ENCODE results near the gene MTSS2.
"Not testable (repeated sequence)": the region's sequence is repeated elsewhere in the genome, so short reads cannot be mapped to it uniquely, and the experiment has no call there.

Gene MTSS2

DNA sequence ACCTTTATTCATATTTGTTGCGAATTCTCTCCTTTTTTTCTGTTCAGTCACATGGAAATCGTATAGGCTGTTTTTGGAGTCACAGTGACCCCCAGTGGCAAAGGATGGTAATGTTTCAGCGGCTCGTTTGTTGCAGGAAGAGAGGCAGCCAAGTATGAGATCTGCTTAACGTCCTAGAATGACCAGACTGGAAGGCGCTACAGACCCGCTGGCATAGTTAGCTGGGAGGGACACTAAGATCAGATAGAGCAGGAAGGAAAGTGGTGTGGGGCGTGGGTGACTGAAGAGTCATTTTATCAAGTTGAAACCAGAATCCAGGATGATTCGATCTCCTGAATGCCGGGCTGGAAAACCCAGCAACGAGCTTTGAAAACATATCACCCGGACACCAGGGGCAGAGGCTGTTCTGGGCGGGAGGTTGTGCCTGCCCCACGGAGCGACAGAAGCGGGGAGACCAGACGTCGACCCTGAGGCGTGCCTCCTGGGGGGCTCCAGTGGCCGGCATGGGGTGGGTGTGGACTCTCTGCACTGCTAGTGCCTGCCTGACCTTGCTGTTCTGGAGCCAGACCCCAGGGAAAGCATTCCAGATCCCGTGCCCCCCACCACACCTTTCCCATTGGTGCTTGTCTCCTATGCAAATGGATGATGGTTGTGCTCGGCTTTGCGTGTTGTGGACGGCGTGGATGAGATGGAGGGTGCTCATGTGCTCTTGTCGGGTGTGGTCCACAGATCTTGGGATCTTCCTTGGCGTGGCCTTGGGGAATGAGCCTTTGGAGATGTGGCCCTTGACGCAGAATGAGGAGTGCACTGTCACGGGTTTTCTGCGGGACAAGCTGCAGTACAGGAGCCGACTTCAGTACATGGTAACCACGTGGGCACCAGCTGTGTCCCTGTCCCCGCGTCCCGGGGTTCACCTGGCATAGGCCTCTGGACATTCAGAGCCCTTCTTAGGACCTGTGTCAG lies 31.8 kb downstream of the MTSS2 start:
- DNase-seq (ENCODE audit: low read depth in 2 of 2) = peak; percentile 73 to 74

GRCh38 chr16:70653406-70653805 lies 32.4 kb downstream of the MTSS2 start:
- DNase-seq (ENCODE audit: low read depth in 2 of 2) = no peak

DNA sequence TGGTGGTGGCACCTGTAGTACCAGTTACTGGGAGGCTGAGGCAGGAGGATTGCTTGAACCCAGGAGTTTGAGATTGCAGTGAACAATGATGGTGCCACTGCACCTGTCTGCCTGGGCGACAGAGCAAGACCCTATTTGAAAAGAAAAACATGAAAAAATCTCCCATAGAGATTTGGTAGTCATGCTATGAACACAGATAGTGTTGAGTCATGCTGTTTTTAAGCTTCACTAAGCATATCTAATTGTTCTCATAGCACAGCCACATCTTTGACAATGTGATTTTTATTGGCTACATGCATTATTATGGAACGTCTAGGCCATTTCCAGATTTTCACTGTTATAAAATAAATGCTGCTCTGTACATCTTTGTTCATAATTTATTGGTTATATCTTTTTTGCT lies 33.5 kb downstream of the MTSS2 start:
- no peak for DNase-seq (ENCODE audit: low read depth in 2 of 2)

DNA sequence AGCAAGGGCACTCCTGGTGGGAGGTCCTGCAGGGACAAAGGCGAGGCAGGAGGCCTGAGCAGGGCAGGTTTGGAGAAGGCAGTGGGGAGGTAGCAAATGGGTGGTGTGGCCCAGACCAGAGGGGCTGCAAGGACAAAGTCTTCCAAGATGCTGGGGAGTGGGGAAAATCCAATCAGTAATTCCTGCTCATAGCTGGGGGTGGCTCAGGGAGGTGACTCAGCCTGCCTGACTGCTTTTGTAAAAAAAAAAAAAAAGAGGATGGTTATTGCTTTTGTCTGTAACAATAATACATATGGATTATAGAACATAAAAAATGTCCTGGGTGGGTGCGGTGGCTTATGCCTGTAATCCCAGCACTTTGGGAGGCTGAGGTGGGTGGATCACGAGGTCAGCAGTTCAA lies 34.3 kb downstream of the MTSS2 start:
- no peak for DNase-seq (ENCODE audit: low read depth in 2 of 2)

- DNase-seq (ENCODE audit: low read depth in 2 of 2) = no peak
These were observed 35.6 kb downstream of the MTSS2 start for GRCh38 chr16:70650216-70650615.

DNA sequence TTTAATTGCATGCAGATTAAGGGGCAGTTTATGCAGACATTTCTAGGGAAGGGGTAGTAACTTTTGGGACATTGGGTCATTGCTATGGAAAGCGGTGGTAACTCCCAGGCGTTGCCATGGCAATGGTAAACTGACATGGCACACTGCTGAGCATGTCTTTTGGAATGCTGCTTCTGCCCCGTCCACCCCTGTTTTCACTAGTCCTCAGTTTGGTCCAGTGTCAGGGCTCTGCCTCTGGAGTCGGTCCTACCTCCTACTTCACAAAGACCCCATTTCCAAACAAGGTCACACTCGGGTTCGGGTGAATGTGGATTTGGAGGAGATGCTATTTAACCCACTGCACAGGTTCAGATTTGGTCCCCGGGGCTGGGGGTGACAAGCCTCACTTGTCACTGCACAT lies 36.6 kb downstream of the MTSS2 start:
- no peak for DNase-seq (ENCODE audit: low read depth in 2 of 2)

DNA sequence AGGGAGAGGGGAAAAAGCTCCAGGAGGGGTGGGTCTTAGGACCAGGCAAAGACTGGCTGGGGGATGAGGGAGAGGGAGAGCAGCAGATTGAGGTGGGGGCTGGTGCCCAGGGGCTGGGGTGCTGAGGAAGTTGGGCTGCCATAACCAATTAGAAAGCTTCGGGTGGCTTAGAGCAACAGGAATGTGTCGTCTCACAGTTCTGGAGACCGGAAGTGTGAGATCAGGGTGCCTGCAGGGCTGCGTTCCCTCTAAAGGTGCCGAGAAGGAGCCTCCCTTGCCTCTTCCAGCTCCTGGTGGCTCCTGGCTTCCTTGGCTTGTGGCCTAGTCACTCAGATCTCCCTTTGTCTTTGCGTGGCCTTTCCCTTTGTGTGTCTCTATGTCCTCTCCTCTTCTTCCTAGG lies 37.2 kb downstream of the MTSS2 start:
- no peak for DNase-seq (ENCODE audit: low read depth in 2 of 2)

DNA sequence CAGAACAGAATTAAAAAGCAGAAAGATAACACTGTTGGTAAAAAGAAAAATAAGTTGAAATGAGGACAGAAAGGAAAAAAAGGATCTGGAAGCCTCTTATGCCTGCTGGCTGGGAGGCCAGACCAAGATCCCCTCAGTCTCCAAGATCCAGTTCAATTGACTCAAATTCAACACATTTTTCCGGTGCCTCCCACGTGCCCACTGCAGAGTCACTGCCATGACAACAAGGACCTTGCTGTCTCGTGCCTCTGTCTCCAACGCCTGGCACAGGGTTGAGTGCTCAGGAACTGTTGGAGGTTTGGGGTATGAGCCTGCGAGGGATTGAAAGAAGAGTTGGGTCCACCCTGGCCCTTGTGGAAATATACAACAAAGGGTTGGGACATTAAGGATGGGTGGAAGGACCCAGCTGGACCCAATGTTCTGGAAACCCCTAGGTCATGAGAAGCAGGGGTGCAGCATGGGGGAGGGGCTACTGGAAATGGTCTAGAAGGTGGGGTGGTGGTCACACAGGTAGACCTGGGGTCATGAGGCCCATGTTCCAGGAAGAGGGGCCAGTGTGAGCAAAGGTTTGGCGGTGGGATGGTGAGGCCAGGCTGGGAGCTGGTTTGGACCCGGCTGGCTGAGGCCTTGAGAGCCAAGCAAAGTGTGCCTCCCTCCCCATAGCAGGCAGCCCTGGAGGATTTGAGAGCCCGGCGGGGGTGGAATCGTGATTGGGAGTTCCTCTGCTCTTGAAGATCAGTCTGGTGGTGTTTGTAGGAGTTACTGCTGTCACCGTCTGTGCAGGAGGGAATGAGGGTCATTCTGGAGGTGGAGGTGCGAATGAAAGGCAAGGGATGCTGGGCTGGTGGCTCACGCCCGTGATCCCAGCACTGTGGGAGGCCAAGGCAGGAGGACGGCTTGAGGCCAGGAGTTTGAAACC lies 38.2 kb downstream of the MTSS2 start:
- DNase-seq (ENCODE audit: low read depth in 2 of 2) = no peak

GRCh38 chr16:70646260-70647241 lies 39.3 kb downstream of the MTSS2 start, which contains the start of gene IL34:
Gene IL34, plus strand, starts transcription at chr16:70646559. Its CDS starts 389 bp downstream, at chr16:70646948.
- no peak for DNase-seq (ENCODE audit: low read depth in 2 of 2)

DNA sequence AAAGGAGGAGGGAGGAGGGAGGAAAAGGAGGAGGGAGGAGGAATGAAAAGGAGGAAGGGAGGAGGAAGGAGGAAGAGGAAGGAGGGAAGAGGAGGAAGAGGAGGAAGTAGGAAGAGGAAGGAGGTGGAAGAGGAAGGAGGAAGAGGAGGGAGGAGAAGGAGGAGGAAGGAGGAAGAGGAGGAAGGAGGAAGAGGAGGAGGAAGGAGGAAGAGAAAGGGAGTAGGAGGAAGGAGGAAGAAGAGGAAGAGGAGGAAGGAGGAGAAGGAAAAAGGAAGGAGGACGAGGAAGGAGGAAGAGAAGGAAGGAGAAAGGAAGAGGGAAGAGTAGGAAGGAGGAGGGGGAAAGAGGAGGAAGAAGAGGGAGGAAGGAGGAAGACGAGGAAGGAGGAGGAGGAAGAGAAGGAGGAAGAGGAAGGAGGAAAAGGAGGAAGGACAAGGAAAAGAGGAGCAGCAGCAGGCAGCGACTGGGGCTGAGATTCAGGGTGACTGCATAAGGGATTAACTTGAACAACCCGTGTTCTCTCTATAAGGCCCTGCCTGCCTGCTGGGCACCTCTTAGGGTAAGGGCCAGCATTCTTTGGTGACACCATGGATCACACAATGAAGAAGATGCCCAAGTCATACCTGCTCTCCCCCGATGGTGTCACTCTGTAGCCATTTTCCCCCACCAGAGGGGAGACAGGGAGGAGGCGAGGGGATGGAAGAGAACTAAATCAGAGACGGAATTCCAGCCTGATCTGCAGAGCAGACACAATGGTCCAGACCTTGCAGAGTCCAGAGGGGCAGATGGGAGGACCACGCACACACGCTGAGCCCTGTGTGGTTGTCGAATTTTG lies 40.9 kb downstream of the MTSS2 start:
- no peak for DNase-seq (ENCODE audit: low read depth in 2 of 2)

DNA sequence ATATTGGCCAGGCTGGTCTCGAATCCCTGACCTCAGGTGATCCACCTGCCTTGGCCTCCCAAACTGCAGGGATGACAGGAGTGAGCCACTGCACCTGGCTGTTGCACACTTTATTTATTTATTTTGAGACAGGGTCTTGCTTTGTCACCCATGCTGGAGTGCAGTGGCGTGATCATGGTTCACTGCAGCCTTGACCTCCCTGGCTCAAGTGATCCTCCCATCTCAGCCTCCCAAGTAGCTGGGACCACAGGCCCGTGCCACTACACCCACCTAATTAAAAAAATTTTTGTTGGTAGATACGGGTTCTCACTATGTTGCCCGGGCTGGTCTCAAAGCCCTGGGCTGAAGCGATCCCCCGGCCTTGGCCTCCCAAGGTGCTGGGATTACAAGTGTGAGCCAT lies 42.6 kb downstream of the MTSS2 start:
- DNase-seq (ENCODE audit: low read depth in 2 of 2) = not testable (repeated sequence)

DNA sequence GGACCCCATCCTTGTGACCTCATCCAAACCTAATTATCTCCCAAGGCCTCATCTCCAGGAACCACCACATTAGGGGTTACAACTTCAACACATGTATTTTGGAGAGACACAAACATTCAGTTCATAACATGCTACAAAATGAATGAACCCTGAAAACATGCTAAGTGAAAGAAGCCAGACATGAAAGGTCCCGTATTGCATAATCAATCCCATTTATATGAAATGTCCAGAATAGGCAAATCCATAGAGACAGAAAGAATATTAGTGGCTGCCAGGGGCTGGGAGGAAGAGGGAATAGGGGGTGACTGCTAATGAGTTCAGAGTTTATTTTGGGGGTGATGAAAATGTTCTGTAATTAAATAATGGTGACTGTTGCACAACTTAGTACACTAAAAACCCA lies 43.2 kb downstream of the MTSS2 start:
- no peak for DNase-seq (ENCODE audit: low read depth in 2 of 2)

DNA sequence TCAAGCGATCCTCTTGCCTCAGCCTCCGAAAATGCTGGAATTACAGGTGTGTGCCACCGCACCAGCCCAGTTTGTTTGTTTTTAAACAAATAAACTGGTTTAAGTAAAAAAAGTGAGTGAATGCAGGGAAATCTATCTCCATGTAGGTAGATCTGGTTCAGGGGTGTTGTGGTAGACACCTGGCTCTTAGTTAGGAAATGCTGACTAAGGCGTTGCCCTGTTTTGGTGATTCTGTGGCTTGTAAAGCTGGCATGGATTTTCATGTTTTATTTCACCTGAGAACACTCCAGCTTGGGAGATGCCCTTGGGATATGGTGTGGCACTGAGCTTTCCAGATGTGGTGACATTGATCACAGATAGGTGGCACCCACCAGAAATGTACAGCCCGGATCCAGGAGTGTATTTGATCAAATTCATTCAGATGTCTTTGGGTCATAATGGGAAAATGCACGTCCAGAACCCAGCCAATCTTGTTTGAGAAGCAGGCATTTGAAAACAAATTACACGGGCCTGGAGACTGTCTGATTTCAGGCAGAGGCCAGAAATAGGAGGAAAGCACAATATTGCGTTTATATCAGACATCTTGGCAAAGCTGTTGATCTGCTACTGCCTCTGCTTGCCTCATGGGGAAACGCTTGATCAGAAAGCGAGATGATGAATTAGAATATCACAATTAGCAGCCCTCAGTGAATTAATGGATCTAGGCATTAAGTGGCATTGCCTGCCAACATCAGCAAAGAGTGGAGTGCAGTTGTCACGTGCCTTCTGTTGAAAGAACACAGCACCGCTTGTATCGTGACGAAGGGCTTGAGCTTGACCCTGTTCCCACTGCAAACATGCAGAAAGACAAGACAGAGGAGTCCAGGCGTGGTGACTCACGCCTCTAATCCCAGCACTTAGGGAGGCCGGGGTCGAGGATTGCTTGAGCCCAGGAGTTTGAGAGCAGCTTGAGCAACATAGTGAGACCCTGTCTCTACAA lies 46.8 kb downstream of the MTSS2 start:
- no peak for DNase-seq (ENCODE audit: low read depth in 2 of 2)
